OCI-LY1 (cell line): ENCODE measurements around the gene BCL2A1.

ENCODE experiments used
- H2AFZ ChIP-seq: fragments of 200-600 bp; sonication (generic), shearing (Covaris generic); 2 replicates; pipeline ENCODE4 v1.6.0; 2014; ENCODE audit warnings: antibody characterized with exemption, mild to moderate bottlenecking, low read length
- H3F3A ChIP-seq: fragments of 200-600 bp; sonication (generic), shearing (Covaris generic); 2 replicates; pipeline ENCODE4 v1.6.0; 2014; ENCODE audit warnings: mild to moderate bottlenecking, antibody characterized with exemption, low read length, moderate library complexity; ENCODE audit not compliant: insufficient read depth
- H3K27ac ChIP-seq: fragments of 200-600 bp; sonication (generic); 2 replicates; pipeline ENCODE4 v1.5.1; 2014; ENCODE audit warnings: low read length, mixed run types, mild to moderate bottlenecking, low read depth; ENCODE audit not compliant: poor library complexity, severe bottlenecking
- H3K27me3 ChIP-seq: fragments of 200-600 bp; sonication (generic); 2 replicates; pipeline ENCODE4 v1.6.0; 2014; ENCODE audit warnings: antibody characterized with exemption, mild to moderate bottlenecking, low read length, moderate library complexity; ENCODE audit not compliant: insufficient read depth
- H3K36me3 ChIP-seq: fragments of 200-600 bp; sonication (generic); 2 replicates; pipeline ENCODE4 v1.6.1; 2014; ENCODE audit warnings: mild to moderate bottlenecking, antibody characterized with exemption, low read length, moderate library complexity, mixed read lengths; ENCODE audit not compliant: insufficient read depth
- H3K4me1 ChIP-seq: fragments of 200-600 bp; sonication (generic); 2 replicates; pipeline ENCODE4 v1.5.1; 2014; ENCODE audit warnings: mild to moderate bottlenecking, low read length, moderate library complexity; ENCODE audit not compliant: insufficient read depth, severe bottlenecking
- H3K4me2 ChIP-seq: fragments of 200-600 bp; sonication (generic), shearing (Covaris generic); 2 replicates; pipeline ENCODE4 v1.6.1; 2014; ENCODE audit warnings: low read length
- H3K4me3 ChIP-seq: fragments of 200-600 bp; sonication (generic); 2 replicates; pipeline ENCODE4 v1.5.1; 2014; ENCODE audit warnings: low read length, low read depth, mild to moderate bottlenecking, mixed read lengths; ENCODE audit not compliant: poor library complexity, severe bottlenecking
- H3K79me2 ChIP-seq: fragments of 200-600 bp; shearing (Covaris generic); 2 replicates; pipeline ENCODE4 v1.6.1; 2016; ENCODE audit warnings: mixed run types, low read length, mixed read lengths; ENCODE audit not compliant: insufficient read depth
- H3K9ac ChIP-seq: fragments of 200-600 bp; sonication (generic), shearing (Covaris generic); 2 replicates; pipeline ENCODE4 v1.6.1; 2014; ENCODE audit warnings: mild to moderate bottlenecking, low read length, mixed read lengths
- H3K9me2 ChIP-seq: fragments of 200-600 bp; sonication (generic), shearing (Covaris generic); 2 replicates; pipeline ENCODE4 v1.6.1; 2014; ENCODE audit warnings: low read depth, mild to moderate bottlenecking, low read length, mixed read lengths
- H3K9me3 ChIP-seq: fragments of 200-600 bp; shearing (Covaris generic); 2 replicates; pipeline ENCODE4 v1.6.1; 2014; ENCODE audit warnings: low read length, mixed read lengths
- H4K20me1 ChIP-seq: fragments of 200-600 bp; sonication (generic), shearing (Covaris generic); 2 replicates; pipeline ENCODE4 v1.6.0; 2016; ENCODE audit warnings: mild to moderate bottlenecking, low read length; ENCODE audit not compliant: insufficient read depth
- CTCF ChIP-seq: fragments of 200-600 bp; sonication (generic), shearing (Covaris generic); IDR thresholded peaks from 2 replicates; pipeline ENCODE4 v1.5.1; 2017; ENCODE audit warnings: mild to moderate bottlenecking, antibody characterized with exemption, low read length, moderate library complexity, mixed read lengths
- EZH2 ChIP-seq: fragments of 200-600 bp; sonication (generic), shearing (Covaris generic); IDR thresholded peaks from 2 replicates; pipeline ENCODE4 v1.8.0; 2017; ENCODE audit warnings: borderline replicate concordance, mixed run types, mild to moderate bottlenecking, antibody characterized with exemption, low read length, moderate library complexity, mixed read lengths

The BCL2A1 gene

GRCh38 chr15:79914728-79915127 lies 56.3 kb downstream of the BCL2A1 start:
- Histone ChIP-seq H3K36me3 (peaks cover 57% of the 10 kb centered on the region), H3K4me2 (no peak overlapping the region), H3K9me3 (peaks cover 26% of the 10 kb centered on the region), H3K9me2 (no peaks in the 10 kb centered on the region), H3K4me3 (no peak overlapping the region), H3K9ac (no peak overlapping the region), H3K4me1 (peaks cover 8% of the 10 kb centered on the region), H3K27me3 (no peaks in the 10 kb centered on the region), H2AFZ (no peak overlapping the region), H3K79me2 (no peaks in the 10 kb centered on the region), H4K20me1 (no peaks in the 10 kb centered on the region), H3F3A (no peaks in the 10 kb centered on the region), H3K27ac (no peak overlapping the region)
- TF ChIP-seq CTCF = no peak
- no peak for TF ChIP-seq EZH2
